ENCODE results near the gene TMEM120B.

Gene TMEM120B

DNA sequence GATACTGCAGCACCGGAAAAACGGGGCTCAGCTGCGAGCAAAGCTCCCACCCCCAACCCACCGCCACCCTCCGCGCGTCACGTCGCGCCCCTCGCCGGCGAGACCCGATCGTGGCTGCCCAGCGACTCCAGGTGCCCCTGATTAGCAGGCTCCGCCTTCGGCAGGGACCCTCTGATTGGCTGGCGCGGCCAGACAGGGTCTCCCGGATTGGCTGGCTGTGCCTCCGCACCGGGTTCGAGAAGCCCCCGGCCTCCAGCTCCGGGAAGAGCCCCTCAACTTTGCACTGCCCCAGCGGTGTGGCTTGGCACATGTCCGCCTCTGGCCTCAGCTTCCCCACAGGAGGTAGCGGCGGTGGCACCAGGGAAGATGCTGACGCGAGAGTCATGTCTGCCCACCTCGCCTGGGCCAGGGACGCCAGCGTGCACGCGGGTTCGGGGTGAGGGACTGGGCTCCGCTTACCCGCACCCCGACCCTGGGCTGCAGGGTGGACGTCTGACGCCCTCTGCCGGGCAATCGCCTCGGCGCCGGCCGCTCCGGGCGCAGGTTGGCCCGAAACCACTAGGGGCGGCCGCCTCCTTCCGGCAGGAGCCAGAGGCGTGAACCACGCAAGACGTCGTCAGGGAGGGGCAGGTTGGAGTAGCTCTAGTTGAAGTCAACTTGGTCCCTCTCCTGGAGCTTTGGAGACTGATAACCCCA, 81.4 kb downstream of the TMEM120B start:
- DNase-seq: peak; percentile 90

DNA sequence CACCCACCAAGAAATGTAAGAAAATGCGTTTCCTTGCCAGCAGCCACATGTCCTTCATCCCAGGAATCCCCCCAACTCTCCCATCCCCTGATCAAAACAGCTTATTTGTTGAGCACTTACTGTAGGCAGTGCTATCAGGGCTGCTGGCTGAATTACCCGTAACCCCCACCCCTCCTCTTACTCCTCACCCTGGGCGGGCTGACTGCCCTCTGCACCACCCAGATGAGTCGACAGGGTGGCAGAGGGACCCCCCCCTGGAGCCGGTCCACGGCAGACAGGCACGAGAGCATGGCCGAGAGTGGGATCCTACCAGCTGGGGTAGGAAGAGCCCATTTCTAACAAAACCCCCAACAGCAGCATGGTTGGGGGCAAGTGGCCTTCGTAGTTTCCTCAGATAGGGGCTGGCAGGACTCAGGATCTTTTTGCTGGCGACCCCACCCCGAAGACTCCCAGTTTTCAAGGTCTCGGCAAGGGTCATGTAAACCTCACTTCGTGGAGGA, 82.0 kb downstream of the TMEM120B start:
- DNase-seq: no peak

DNA sequence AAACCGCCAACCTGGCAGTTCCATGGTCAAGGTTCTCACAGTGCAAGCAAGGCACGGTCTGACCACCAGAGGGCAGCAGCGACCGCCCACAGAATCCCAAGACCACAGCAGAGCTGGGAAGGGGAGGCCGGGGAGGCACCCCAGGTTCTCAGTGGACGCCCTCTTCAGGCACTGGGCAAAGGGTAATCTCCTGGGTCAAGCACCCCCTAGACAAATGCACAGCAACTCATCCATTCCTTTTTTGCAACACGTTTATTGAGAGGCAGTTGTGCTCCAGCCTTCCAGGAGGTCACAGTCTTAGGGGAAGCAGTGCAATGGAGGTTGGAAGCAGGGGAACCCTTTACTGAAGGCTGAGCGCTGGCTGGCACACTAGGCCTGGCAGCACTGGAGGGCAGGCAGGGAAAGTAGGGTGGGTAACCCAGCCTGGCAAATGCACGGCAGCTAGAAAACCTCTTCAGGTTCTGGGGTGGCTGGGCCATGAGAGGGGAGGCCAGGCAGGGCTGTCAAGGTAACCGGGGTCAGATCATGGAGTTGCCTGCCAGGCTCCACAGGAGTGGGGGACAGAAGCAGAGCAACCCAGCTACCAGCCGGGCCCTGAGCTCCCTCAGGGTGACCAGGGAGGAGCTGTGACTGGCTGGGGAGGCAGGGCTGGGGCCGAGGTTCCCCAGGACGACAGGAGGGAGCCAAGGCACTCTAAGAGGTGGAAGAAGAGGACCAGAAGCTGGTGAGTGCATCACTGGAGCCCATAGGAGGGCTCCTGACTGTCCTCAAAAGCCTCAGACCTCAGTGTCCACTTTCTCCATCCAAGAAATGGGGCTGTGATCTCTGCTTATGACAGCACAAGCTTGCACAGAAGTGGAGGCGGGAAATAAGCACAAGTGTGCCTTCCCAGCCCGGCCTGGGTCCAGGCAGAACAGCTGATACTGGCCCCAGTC, 82.7 kb downstream of the TMEM120B start:
- peak; percentile 48 for DNase-seq

DNA sequence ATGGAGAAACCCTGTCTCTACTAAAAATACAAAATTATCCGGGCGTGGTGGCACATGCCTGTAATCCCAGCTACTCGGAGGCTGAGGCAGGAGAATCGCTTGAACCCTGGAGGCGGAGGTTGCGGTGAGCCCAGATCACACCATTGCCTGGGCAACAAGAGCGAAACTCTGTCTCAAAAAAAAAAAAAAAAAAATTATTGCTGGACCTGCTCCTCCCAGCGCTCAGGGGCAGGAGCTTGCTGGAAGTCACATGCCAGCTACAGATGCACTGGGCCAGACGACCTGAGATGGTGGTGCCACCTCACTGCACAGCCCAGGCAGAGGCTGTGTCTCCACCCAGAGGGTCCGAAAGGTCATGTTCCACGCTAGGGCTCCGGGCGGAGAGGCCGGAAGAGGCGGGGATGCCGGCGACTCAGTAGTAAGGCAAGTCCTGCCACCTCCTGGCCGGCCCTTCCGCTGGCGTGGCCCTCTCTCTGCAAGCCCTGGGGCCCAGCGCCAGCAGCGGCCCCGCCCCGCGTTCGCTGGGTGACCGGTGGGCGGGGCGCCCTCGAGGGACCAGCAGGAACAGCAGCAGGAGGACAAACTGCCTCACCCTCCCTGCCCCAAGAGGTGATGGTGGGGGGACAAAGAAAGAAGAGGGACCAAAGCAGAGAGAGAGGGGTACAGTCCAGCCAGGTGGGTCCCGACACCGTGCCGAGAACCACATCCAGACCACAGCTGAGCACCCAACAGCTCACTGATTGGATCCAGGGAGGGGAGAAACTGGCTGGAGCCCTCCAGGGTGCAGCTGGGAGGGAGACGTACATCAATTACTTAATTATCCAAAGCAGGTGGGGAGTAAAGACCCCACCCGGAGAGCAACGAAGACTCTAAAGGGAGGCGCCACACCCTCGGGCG, 84.6 kb downstream of the TMEM120B start:
- DNase-seq: peak; percentile 84

DNA sequence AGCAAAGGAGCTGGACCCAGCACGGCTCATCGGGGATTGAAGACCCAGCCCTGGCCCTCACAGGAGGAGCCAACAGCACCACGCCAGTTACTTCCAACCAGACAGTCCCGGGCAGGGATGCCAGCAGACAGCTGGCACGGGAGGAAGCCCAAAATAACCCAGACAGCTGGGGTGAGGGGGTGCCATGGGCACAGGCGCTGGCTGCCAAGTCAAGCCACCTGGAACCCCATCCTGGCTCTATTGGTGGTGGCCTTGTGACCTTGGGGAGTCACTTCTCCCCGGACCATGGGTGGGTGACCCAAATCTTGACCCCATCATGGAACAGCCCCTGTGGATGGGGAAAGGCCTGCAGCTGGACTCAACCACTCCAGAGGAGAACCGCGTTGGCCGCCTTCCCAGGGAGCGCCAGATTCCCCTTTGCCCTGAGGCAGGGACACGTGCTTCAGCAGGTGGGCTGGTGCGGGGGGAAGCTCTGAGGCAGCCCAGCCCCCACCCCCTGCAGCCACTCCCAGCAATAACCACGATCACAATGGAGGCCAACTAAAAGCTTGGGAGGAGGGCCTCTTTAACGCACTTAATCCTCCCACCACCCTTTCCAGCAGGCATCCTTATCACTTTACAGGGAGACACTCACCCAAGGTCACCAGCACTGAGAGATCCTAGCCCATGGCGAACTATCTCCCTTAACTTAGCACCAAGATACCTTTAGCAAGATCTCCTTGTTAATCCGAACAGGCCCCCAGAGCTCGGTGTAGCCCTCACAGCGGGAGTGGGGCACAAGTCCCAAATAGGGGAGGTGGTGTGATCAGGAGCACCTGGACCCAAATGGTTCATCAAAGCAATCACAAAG, 85.6 kb downstream of the TMEM120B start:
- DNase-seq: no peak

DNA sequence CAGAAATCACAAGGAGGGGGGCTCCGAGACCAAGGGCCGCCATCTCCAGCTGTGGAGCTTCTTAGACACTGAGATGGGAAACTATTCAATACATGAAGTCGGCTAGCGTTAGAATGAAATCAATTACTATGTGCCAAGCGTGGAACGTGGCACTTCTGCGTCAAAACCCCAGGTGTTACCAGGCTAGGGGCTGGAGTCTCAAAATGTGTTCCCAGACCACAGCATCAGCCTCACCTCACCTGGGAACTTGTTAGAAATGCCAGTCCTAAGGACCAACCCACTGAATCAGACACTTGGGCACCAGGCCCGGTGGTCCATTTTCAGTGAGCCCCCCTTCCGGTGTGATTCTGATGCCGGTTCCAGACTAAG, 86.2 kb downstream of the TMEM120B start:
- DNase-seq: no peak

DNA sequence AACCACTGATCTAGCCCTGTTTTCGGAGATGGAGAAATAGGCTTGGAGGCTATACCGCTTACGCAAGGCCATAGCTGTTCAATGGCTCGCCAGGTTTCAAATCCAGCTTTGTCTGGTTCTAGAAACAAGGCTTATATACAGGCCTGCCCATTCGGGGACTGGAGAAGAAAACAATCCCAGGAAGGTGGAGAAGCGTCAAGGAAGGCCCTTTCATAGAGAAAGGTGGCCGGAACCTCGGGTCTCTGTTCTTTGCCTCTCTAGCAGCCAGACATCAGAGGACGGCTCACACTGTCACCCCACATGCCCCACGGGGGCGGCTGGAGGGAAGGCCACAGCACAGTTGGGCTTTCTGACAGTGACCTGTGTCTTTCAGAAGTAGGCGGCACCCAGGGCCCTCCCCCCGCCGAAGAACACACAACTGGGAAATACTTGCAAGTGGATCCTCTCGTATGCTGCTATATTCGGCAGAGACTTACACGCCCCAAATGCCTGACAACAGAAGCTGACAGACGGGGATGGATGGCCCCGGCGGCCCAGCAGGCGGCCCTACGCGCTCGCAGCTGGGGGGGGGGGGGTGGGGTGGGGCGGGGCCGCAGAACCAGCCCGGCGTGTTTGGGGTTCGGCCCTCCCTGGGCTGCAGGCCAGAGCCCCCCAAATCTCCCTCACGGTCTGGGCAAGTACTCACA, 86.7 kb downstream of the TMEM120B start:
- peak; percentile 49 for DNase-seq

DNA sequence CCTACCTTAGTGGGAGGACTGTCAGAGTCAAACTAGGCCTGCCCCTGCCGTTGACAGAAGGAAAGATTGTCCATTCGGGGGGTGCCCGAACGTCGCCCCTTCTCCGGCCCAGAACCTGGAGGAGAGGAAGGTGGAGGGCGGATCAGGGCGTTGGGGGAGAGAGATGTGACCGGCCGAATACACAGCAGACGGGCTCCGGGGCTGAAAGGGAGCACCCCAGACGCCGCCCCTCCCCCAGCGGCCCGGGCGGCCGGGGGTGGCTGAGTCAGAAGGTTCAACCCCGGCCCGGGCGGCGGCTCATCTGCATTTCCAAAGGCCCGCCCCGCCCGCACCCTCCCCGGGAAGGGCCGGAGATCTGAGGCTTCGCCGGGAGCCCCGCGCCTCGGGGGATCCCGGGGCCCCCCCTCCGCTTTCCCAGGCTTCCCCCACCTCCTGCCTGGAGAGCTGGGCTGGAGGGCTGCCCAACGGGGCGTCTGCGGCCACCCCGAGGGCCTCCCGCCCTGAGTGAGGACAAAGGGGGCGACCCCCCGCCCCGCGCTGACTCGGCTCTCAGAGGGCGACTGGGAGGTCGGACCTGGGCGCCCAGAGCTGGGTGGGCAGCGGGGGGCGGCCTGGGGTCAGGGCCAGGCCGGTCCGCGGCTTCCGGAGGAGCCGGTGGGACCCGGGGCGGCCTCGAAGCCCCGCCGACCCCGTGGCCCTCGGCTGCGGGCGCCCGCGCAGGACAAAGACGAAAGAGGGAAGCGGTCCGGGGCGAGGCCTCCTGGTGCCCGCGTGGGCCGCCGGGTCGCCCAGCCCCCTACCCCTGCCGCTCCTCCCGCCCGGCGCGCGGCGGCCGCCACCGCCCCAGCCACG, 87.5 kb downstream of the TMEM120B start:
- peak; percentile 71 for DNase-seq

DNA sequence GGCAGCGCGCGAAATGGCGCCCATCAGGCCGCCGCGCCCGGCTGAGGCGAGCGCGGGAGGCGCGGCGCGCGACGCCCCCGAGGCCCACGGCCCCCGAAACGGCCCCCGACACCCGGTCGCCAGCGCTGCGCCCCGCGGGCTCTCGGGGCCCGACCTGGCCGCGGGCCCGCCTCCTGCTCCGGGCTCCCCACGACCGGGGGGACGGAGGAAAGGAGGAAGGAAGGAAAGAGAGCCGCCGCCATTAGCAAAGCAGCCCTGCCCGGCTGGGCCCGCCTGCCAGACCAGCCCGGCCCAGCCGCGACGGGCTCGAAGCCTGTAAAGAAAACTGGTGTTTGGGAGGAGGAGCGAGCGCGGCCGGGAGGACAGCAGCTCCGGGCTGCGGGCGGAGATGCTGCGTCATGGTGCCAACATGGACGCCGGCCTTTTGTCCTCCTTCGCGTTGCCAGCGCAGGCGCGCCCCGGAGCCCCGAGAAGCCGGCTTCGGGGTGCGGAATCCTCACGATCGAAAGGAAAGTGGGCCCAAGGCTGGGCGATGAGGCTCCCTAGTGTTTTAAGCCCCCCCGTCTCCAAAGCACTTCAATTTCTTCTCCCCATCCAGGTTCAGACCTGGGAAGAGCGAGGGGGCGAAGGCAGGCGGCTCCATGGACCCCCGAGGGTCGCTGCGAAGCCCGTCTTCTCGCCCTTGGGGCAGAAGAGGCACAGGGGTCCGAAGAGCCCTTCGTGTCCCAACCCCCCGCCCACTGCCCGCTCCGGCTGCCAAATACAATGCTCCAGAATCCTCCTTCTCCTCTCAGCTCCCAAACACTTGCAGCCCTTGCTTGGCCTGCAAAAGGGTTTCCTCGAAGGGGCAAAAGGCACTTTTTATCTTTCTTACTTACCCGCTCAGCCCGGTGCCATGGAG, 88.4 kb downstream of the TMEM120B start:
- peak; percentile 18 for DNase-seq

DNA sequence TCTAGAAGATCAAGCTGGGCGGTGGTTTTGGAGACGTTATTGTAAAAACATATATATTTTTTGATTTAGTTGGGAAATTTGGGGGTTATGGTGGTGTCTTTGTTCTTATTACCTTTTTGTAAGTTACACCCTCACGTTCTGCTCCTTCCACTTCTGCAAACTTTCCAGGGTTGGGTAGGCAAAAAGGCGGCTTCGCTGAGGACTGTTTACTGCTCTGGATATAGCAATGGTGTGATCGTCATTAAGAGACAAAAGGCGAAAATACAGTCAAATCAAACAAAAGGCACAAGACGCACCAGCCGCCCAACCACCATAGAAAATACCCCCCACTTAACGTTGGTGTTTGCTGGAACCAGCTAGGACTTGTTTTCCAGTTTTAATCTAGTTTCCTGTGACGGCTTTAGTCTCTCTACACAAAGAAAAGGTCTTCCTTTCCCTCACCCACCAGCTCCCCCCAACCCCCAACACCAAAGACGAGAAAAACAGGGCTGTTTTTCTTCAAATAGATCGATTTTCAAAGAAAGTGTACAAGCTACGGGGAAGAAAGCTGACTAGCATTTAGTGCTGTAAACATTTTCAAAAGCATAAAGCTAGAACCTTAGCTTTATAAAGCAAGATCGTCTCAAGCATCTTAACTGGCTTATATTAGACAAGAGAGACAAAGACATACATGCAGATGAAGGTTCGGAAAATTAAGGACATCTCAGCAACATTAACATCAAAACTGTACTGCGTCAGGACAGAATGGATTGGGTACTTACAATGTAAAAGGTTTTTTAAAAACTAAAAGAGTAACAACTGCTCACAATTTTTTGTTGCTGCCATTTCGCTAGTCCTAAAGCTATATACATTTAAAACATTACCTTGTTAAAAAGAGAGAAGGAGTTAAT, 89.3 kb downstream of the TMEM120B start:
- DNase-seq: peak; percentile 51

DNA sequence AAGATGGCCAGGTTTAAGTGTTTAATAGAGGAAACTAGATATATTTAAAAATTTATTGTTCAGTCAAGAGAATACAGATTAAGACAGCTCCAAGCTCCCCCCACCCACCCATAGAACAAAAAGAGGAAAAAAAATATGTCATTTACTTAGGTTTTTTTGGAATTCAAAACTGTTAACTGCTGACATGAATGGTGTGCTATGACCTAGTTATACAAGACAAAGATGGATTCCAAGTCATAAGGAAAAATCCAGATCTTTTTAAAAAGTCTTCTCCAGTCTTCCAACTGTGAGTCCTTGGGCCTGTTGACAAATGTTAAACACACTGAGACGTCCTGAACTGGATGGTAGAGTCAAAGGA, 89.9 kb downstream of the TMEM120B start:
- no peak for DNase-seq

DNA sequence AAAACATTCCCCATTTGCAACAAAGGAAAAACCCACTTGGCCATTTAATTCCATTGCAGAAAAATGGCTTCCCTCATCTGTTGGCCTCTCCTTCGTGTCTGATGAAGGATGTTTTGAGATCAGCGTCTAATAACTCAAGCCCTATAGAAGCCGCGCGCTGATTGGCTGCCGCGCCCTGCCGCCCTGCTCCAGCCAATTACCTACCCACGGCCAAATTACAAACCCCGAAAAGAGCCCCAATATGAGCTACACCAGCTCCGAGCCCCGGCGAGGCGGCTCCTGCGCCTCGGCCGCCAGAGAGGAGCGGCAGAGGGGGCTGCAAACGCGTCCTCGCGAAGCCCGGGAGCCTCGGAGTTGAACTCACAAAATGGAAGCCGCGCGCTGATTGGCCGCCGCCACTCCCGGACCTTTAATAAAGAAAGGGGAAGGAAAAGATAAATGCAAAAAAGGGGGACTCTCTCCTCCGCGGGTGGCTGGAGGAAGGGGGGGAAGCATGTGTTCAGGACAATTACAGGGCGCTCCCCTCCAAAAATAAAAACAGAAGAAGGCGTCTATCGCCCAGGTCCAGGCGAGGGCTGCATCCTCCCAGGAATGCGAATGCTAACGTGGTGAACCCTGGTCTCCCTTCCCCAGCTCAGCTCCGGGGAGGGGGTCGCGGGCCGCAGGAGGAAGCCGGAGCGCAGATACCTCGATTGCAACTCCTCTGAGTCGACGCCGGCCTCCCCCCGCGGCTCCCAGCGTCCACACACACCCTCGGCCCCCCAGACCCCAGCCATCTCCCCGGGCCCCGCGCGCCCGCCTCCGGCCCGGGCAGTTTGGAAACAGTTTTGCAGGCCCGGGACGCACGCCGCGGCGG, 90.5 kb downstream of the TMEM120B start:
- peak; percentile 91 for DNase-seq

DNA sequence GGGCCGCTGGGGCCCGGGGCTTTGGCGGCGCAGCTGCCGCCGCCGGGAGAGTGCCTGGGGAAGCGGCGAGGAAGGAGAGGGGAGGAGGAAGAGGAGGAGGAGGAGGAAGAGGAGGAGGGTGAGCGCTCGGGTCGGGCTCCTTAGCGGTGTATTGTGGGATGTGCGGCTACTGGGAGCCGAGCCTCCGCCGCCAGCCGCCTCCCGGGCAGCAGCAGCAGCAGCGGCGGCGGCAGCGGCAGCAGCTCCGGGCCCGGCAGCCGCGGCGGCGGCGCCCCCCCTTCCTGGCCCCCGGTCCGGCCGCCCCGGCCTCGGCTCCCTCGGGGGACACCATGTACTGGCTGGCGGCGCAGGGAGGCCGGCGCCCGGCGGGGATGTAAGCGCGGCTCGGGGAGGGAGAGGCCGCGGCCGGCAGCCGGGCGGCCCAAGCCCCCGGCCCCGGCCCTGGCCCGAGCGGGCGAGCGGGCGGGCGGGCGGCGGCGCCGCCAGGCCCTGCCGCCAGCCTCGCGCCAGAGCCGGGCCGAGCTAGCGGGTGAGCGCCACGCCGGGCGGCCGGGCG, 91.4 kb downstream of the TMEM120B start, which contains the start of gene SETD1B:
SETD1B (plus strand) TSS at position 149 of the 556 bp plus-strand sequence. CDS start 729 bp downstream, outside the sequence.
- DNase-seq: peak; percentile 18

DNA sequence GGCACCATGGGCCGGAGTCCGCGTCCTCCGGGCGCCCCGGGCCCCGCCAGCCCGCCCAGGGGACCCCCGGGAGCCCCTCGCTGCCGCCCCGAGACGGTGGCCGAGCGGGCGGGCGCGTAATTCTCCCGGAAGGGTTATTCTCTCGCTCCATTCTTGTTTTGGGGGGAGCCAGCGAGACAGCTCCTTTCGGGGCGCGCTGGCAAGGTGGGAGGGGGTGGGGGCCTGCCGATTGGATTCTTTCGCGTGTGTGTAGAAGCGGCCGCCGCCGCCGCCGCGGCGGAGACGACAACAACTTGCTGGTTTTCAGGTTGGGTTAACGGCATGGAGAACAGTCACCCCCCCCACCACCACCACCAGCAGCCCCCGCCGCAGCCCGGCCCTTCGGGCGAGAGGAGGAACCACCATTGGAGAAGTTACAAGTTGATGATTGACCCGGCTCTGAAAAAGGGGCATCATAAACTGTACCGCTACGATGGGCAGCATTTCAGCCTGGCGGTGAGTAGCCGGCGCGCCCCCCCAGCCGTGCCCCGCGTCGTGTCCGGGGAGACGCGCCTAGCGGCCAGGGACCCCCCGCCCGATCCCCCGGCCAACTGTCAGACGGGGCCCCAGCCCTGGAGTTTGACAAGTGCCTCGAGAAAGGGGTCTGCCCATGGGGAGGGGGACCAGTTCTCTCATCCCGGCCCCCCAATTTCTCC, 92.0 kb downstream of the TMEM120B start:
- DNase-seq: no peak

DNA sequence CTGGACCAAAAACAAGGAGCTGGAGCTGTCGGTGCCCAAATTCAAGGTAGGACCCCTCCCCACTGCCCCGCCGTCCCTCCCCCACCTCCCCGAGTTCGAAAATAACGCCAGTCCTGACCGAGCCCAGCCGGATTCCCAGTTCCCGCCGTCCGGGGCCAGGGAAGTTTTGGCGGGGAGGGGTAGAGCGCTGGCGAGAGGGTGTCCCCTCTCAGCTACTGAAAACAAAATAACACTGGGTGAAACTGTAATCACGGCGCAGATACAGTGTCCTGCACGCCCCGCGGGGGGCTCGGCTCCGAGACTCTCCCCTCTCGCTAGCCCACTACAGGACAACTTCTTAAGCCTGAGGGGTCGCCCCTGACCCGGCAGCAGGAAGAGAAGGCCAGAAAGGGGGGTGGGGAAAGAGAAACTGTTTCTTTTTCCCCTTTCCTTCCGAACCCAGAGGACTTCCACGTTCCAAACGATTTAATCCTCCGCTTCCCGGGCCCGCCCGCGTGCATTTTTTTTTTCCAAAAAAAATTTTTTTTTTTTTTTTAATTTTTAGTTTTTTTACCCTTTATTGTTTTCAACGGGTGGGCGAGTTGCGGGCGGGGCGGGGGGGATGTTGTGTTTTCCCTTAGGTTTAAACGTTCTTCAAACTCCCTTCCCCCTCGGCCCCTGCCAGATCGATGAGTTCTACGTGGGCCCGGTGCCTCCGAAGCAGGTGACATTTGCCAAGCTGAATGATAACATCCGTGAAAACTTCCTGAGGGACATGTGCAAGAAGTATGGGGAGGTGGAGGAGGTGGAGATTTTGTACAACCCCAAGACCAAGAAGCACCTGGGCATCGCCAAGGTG, 92.8 kb downstream of the TMEM120B start:
- no peak for DNase-seq
